ENCODE results near the gene AKIP1. TPM values are rescaled to one million over a fixed set of nuclear protein-coding genes. Genes with fewer than 3 reads are reported as not detected.

Gene AKIP1
- total RNA-seq, 1 experiment from 2014 or later, result 28.7 TPM

DNA sequence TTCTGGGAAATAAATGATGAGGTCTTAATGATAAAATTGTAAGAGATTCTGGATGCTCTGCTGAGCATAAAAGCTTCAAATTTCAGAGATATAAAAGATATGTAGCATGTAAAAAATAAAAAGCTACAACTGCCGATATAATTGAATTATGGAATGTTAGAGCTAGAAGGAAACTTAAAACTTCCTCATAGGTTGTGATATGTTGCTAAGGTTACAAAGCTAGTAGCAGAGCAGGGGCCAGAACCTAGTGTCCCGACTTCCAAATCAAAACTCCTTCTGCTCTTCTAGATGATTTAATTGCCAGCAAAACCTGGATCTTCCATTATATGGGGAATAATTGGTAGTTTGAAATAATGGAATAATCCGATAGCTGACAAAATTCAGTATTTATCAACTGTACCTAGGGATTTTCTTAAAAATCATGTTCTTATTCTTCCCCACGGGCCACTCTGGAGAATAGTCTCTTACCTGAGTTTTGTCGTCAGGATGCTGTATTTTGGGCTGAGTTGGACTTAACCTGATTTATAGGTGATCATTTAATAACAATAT, 31.6 kb downstream of the AKIP1 start, which contains the start of gene ASCL3:
Gene ASCL3 (minus strand): TSS at position 499 of the 549 bp plus-strand sequence. CDS start 4,855 bp downstream, outside the sequence.
- TF ChIP-seq, protein P1, sequence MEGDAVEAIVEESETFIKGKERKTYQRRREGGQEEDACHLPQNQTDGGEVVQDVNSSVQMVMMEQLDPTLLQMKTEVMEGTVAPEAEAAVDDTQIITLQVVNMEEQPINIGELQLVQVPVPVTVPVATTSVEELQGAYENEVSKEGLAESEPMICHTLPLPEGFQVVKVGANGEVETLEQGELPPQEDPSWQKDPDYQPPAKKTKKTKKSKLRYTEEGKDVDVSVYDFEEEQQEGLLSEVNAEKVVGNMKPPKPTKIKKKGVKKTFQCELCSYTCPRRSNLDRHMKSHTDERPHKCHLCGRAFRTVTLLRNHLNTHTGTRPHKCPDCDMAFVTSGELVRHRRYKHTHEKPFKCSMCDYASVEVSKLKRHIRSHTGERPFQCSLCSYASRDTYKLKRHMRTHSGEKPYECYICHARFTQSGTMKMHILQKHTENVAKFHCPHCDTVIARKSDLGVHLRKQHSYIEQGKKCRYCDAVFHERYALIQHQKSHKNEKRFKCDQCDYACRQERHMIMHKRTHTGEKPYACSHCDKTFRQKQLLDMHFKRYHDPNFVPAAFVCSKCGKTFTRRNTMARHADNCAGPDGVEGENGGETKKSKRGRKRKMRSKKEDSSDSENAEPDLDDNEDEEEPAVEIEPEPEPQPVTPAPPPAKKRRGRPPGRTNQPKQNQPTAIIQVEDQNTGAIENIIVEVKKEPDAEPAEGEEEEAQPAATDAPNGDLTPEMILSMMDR (IDR thresholded peaks at IDR 0.05; ENCODE audit: insufficient read depth in 1 of 2, low read depth in 1 of 2, low read length in 1 of 2, severe bottlenecking in 1 of 2, unreplicated experiment in 1 of 2), result no peak
- POLR2A ChIA-PET, result no interaction called here

DNA sequence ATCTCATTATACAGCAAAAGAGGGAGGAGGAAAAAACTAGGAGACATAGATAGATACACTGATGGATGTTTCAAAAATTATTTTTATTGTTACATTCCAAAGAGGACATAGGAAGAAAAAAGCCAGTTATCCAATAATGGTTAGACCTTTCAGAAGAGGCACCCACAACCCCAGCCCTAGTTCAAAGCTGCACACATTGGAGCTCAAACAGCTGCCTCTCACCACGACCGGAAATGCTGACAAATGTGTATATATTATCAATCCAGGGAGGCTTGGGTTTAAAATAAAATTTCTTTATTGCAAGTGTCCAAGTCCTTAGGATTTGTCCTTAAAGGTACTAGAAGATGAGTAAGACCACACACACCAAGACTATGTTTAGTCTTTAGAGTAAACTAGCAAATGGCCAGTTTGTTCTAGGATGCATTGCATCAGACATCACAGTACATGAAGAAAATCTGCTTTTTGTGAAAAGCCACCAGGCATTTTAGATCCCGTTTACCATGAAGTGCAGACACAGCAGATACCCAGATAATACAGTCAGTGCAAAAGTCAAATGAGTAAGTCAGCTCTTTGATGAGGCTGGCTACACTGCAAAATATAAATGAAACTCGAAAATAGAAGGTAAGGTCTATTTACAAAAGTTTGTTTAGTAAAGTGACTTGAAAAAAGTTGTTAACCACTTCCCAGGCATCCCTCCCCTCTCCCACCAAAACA, 36.4 kb downstream of the AKIP1 start:
- no peaks in the 10 kb centered on the region for H3K4me1 Mint-ChIP-seq (ENCODE audit: low read depth, unreplicated experiment)
- TF ChIP-seq, protein P1 (IDR thresholded peaks at IDR 0.05; ENCODE audit: insufficient read depth in 1 of 2, low read depth in 1 of 2, low read length in 1 of 2, severe bottlenecking in 1 of 2, unreplicated experiment in 1 of 2), result no peak
- no peak overlapping the region for H3K27ac Mint-ChIP-seq (ENCODE audit: unreplicated experiment)
- BruUV-seq (replicated peaks), result TSS peak; percentile 59
- H3K9me3 ChIP-seq, result 0 out of 2 replicates have a peak, but pooled peaks cover 2% of the 10 kb centered on the region
- POLR2A ChIA-PET, result no interaction called here
- no peak overlapping the region for H3K4me3 ChIP-seq (ENCODE audit: low read depth, low read length)
- no peaks in the 10 kb centered on the region for H3K4me1 ChIP-seq
- H3K36me3 Mint-ChIP-seq (ENCODE audit: insufficient read depth, unreplicated experiment), result peaks cover 5% of the 10 kb centered on the region
- no peak overlapping the region for H3K4me3 Mint-ChIP-seq (ENCODE audit: unreplicated experiment)
- no peaks in the 10 kb centered on the region for H3K36me3 ChIP-seq (ENCODE audit: control insufficient read depth, insufficient read depth, low read length)
- H3K27me3 Mint-ChIP-seq (ENCODE audit: insufficient read depth, unreplicated experiment), result no peaks in the 10 kb centered on the region
- intact Hi-C loops (cut with micrococcal nuclease; ENCODE audit: unreplicated experiment), result no loop called here
- H3K27me3 ChIP-seq (replicated peaks; ENCODE audit: control insufficient read depth, insufficient read depth, low read length), result no peaks in the 10 kb centered on the region
- CTCF ChIA-PET, result interaction anchor here (0.6 kb wide), 1 partner anchor 8 kb away, joined by 8 read pairs; no protein-coding TSS in a partner anchor
- no peak for DNase-seq
- no peaks in the 10 kb centered on the region for H3K9me3 Mint-ChIP-seq (ENCODE audit: unreplicated experiment)

More for the DNA sequence above, 31.6 kb downstream of the AKIP1 start, which contains the start of gene ASCL3:
- H3K36me3 Mint-ChIP-seq (ENCODE audit: insufficient read depth, unreplicated experiment), result no peaks in the 10 kb centered on the region
- H3K27me3 ChIP-seq (replicated peaks; ENCODE audit: control insufficient read depth, insufficient read depth, low read length), result no peaks in the 10 kb centered on the region; the same call in 1 of the 2 replicates
- no peaks in the 10 kb centered on the region for H3K36me3 ChIP-seq (ENCODE audit: control insufficient read depth, insufficient read depth, low read length)
- H3K4me3 ChIP-seq (ENCODE audit: low read depth, low read length), result no peak within 1 kb of the TSS
- peaks cover 7% of the 10 kb centered on the region for H3K4me1 Mint-ChIP-seq (ENCODE audit: low read depth, unreplicated experiment)
- no peaks in the 10 kb centered on the region for H3K4me1 ChIP-seq
- intact Hi-C loops (cut with micrococcal nuclease; ENCODE audit: unreplicated experiment), result no loop called here
- H3K27me3 Mint-ChIP-seq (ENCODE audit: insufficient read depth, unreplicated experiment), result no peaks in the 10 kb centered on the region
- CTCF ChIA-PET, result interaction anchor here (0.9 to 1.2 kb wide), 2 partner anchors 17 to 28 kb away, joined by 3 read pairs; no protein-coding TSS in a partner anchor
- no TSS peak for BruUV-seq (replicated peaks)
- DNase-seq, result no peak
- H3K4me3 Mint-ChIP-seq (ENCODE audit: unreplicated experiment), result no peak within 1 kb of the TSS
- peaks cover 6% of the 10 kb centered on the region; the same call in 1 of the 2 replicates for H3K9me3 ChIP-seq
- no peaks in the 10 kb centered on the region for H3K9me3 Mint-ChIP-seq (ENCODE audit: unreplicated experiment)
- H3K27ac Mint-ChIP-seq (ENCODE audit: unreplicated experiment), result no peak within 1 kb of the TSS

DNA sequence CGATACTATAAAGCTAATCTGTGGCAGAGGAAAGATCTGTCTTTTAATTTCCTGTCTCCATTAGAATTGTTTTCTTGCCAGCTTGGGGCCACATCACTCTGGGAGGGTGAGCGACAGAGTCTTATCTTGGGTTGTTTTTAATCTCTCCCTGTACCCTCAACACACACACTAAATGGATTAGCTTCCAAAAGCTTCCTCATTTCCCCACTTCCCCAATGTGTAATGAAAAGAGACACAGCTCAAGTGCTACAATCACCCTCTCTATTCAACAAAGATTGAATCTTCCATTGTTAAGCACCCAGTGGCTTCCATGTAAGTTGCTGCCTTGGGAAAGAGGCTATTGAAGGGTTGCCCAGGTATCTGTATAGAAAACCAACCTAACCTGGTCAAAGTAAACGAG, 37.9 kb downstream of the AKIP1 start:
- H3K27ac Mint-ChIP-seq (ENCODE audit: unreplicated experiment), result no peak overlapping the region
- peaks cover 8% of the 10 kb centered on the region for H3K36me3 Mint-ChIP-seq (ENCODE audit: insufficient read depth, unreplicated experiment)
- POLR2A ChIA-PET, result no interaction called here
- no peak for DNase-seq
- intact Hi-C loops (cut with micrococcal nuclease; ENCODE audit: unreplicated experiment), result no loop called here
- Histone ChIP-seq H3K36me3 (ENCODE audit: control insufficient read depth, insufficient read depth, low read length) (no peaks in the 10 kb centered on the region), H3K4me1 (no peaks in the 10 kb centered on the region), H3K9me3 (0 out of 2 replicates have a peak, but pooled peaks cover 2% of the 10 kb centered on the region), H3K27me3 (replicated peaks; ENCODE audit: control insufficient read depth, insufficient read depth, low read length) (no peaks in the 10 kb centered on the region), H3K4me3 (ENCODE audit: low read depth, low read length) (no peak overlapping the region)
- TF ChIP-seq, protein P1 (IDR thresholded peaks at IDR 0.05; ENCODE audit: insufficient read depth in 1 of 2, low read depth in 1 of 2, low read length in 1 of 2, severe bottlenecking in 1 of 2, unreplicated experiment in 1 of 2), result no peak
- no peaks in the 10 kb centered on the region for H3K4me1 Mint-ChIP-seq (ENCODE audit: low read depth, unreplicated experiment)
- no peak overlapping the region for H3K4me3 Mint-ChIP-seq (ENCODE audit: unreplicated experiment)
- CTCF ChIA-PET, result no interaction called here
- BruUV-seq (replicated peaks), result no TSS peak
- H3K9me3 Mint-ChIP-seq (ENCODE audit: unreplicated experiment), result no peaks in the 10 kb centered on the region
- H3K27me3 Mint-ChIP-seq (ENCODE audit: insufficient read depth, unreplicated experiment), result no peaks in the 10 kb centered on the region
